Progenitor cell of endocrine pancreas (in vitro differentiated cells): Measurements from ENCODE around the gene LTBR. TPM values are rescaled to one million over a fixed set of nuclear protein-coding genes. Genes with fewer than 3 reads are reported as not detected.

Experiments used
- DNase-seq: peaks from one replicate; pipeline ENCODE4 v3.0.0; 2021; ENCODE audit warnings: low spot score; ENCODE audit not compliant: unreplicated experiment
- H3K27ac Mint-ChIP-seq: 2 replicates; pipeline ENCODE4 v1.8.0; 2021; ENCODE audit warnings: mild to moderate bottlenecking, moderate library complexity, mixed read lengths
- H3K27me3 Mint-ChIP-seq: 2 replicates; pipeline ENCODE4 v1.8.0; 2021; ENCODE audit warnings: mixed read lengths
- H3K36me3 Mint-ChIP-seq: 2 replicates; pipeline ENCODE4 v1.8.0; 2022; ENCODE audit warnings: mixed read lengths; ENCODE audit not compliant: insufficient read depth
- H3K4me1 Mint-ChIP-seq: 2 replicates; pipeline ENCODE4 v1.8.0; 2021; ENCODE audit warnings: low read depth, mixed read lengths
- H3K4me3 Mint-ChIP-seq: 2 replicates; pipeline ENCODE4 v1.8.0; 2021; ENCODE audit warnings: low read depth, mild to moderate bottlenecking, moderate library complexity, mixed read lengths
- H3K9me3 Mint-ChIP-seq: 2 replicates; pipeline ENCODE4 v1.8.0; 2021; ENCODE audit warnings: low read depth, mixed read lengths
- total RNA-seq: library from RNA; stranded (reverse); gene quantifications from 2 replicates; pipeline ENCODE4 v1.2.1, GENCODE V29; 2021
- TF ChIP-seq, protein P1 (sequence below): fragments of 200-600 bp; sonication (generic); IDR thresholded peaks from one replicate; pipeline ENCODE4 v1.5.0; 2021; ENCODE audit warnings: antibody characterized with exemption, mild to moderate bottlenecking; ENCODE audit not compliant: unreplicated experiment

Gene LTBR
- total RNA-seq, 1 donor from 2014 or later = 17.8 TPM

DNA sequence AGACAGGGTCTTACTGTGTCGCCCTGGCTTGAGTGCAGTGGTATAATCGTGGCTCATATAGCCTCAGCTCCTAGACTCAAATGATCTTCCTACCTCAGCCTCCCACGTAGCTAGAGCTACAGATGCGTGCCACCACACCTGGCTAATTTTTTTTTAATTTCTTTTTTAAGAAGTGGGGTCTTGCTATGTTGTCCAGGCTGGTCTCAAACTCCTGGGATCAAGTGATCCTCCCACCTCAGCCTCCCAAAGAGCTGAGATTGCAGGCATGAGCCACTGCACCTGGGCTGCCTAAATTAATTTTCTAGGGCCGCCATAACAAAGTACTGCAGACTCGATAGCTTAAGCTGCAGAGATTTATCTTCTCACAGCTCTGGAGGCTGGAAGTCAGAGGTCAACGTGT is 9.1 kb downstream of the LTBR start:
- H3K36me3 Mint-ChIP-seq = no peaks in the 10 kb centered on the region
- no peak overlapping the region for H3K27ac Mint-ChIP-seq
- H3K9me3 Mint-ChIP-seq = no peaks in the 10 kb centered on the region
- H3K4me3 Mint-ChIP-seq = no peak overlapping the region
- no peak for DNase-seq
- peaks cover 4% of the 10 kb centered on the region for H3K27me3 Mint-ChIP-seq
- TF ChIP-seq, protein P1, sequence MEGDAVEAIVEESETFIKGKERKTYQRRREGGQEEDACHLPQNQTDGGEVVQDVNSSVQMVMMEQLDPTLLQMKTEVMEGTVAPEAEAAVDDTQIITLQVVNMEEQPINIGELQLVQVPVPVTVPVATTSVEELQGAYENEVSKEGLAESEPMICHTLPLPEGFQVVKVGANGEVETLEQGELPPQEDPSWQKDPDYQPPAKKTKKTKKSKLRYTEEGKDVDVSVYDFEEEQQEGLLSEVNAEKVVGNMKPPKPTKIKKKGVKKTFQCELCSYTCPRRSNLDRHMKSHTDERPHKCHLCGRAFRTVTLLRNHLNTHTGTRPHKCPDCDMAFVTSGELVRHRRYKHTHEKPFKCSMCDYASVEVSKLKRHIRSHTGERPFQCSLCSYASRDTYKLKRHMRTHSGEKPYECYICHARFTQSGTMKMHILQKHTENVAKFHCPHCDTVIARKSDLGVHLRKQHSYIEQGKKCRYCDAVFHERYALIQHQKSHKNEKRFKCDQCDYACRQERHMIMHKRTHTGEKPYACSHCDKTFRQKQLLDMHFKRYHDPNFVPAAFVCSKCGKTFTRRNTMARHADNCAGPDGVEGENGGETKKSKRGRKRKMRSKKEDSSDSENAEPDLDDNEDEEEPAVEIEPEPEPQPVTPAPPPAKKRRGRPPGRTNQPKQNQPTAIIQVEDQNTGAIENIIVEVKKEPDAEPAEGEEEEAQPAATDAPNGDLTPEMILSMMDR = no peak
- no peaks in the 10 kb centered on the region for H3K4me1 Mint-ChIP-seq

- H3K27me3 Mint-ChIP-seq = peaks cover 3% of the 10 kb centered on the region
- H3K9me3 Mint-ChIP-seq = no peaks in the 10 kb centered on the region
- TF ChIP-seq, protein P1 = no peak
These were observed 10.4 kb downstream of the LTBR start for GRCh38 chr12:6394398-6394797.

GRCh38 chr12:6396031-6396430 is 12.1 kb downstream of the LTBR start:
- Mint-ChIP-seq H3K4me1 (no peaks in the 10 kb centered on the region), H3K27me3 (peaks cover 3% of the 10 kb centered on the region), H3K4me3 (no peak overlapping the region), H3K27ac (no peak overlapping the region), H3K9me3 (no peaks in the 10 kb centered on the region), H3K36me3 (no peaks in the 10 kb centered on the region)
- DNase-seq = no peak
- TF ChIP-seq, protein P1 = no peak

More at GRCh38 chr12:6394398-6394797, 10.4 kb downstream of the LTBR start:
- no peak overlapping the region for H3K4me3 Mint-ChIP-seq
- no peak overlapping the region for H3K27ac Mint-ChIP-seq
- H3K4me1 Mint-ChIP-seq = no peaks in the 10 kb centered on the region
- DNase-seq = no peak
- no peaks in the 10 kb centered on the region for H3K36me3 Mint-ChIP-seq

GRCh38 chr12:6399884-6400644 is 16.1 kb downstream of the LTBR start:
- H3K4me3 Mint-ChIP-seq = no peak overlapping the region
- no peak for DNase-seq
- no peaks in the 10 kb centered on the region for H3K9me3 Mint-ChIP-seq
- no peaks in the 10 kb centered on the region for H3K4me1 Mint-ChIP-seq
- no peaks in the 10 kb centered on the region for H3K36me3 Mint-ChIP-seq
- TF ChIP-seq, protein P1 = no peak
- no peak overlapping the region for H3K27ac Mint-ChIP-seq
- peaks cover 3% of the 10 kb centered on the region for H3K27me3 Mint-ChIP-seq

DNA sequence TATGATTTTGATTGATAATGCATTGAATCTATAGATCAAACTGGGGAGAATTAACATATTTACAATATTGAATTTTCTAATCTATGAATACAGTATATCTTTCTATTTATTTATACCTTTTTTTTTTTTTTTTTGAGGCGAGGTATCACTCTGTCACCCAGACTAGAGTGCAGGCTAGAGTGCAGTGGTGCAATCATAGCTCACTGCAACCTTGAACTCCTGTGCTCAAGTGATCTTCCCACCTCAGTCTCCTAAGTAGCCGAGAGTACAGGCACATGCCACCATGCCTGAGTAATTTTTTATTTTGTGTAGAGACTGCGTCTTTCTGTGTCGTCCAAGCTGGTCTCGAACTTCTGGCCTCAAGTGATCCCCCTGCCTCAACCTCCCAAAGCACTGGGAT is 20.4 kb downstream of the LTBR start:
- H3K36me3 Mint-ChIP-seq = no peaks in the 10 kb centered on the region
- peaks cover 3% of the 10 kb centered on the region for H3K27me3 Mint-ChIP-seq

More for the DNA sequence above, 20.4 kb downstream of the LTBR start:
- TF ChIP-seq, protein P1 = no peak
- no peak for DNase-seq
- H3K27ac Mint-ChIP-seq = no peak overlapping the region
- H3K9me3 Mint-ChIP-seq = peaks cover 5% of the 10 kb centered on the region
- peaks cover 3% of the 10 kb centered on the region for H3K4me1 Mint-ChIP-seq
- H3K4me3 Mint-ChIP-seq = no peak overlapping the region
